ENCODE results near the gene CABYR.

GRCh38 chr18:24168496-24168895, 29.6 kb downstream of the CABYR start:
- TF ChIP-seq NR3C1 (CRISPR knock-in tag; conservative IDR thresholded peaks at IDR 0.05; ENCODE audit: low read depth) (no peak), CTCF (IDR thresholded peaks at IDR 0.05) (no peak), E2F1 (CRISPR knock-in tag; IDR thresholded peaks at IDR 0.05) (no peak), SP1 (CRISPR knock-in tag; conservative IDR thresholded peaks at IDR 0.05) (no peak), E2F4 (CRISPR knock-in tag; IDR thresholded peaks at IDR 0.05; ENCODE audit: borderline replicate concordance, low read depth) (no peak), MAX (CRISPR knock-in tag; IDR thresholded peaks at IDR 0.05) (no peak), ESRRA (CRISPR knock-in tag; IDR thresholded peaks at IDR 0.05; ENCODE audit: borderline replicate concordance) (no peak)
